Measurements from ENCODE around the gene NT5DC2.

DNA sequence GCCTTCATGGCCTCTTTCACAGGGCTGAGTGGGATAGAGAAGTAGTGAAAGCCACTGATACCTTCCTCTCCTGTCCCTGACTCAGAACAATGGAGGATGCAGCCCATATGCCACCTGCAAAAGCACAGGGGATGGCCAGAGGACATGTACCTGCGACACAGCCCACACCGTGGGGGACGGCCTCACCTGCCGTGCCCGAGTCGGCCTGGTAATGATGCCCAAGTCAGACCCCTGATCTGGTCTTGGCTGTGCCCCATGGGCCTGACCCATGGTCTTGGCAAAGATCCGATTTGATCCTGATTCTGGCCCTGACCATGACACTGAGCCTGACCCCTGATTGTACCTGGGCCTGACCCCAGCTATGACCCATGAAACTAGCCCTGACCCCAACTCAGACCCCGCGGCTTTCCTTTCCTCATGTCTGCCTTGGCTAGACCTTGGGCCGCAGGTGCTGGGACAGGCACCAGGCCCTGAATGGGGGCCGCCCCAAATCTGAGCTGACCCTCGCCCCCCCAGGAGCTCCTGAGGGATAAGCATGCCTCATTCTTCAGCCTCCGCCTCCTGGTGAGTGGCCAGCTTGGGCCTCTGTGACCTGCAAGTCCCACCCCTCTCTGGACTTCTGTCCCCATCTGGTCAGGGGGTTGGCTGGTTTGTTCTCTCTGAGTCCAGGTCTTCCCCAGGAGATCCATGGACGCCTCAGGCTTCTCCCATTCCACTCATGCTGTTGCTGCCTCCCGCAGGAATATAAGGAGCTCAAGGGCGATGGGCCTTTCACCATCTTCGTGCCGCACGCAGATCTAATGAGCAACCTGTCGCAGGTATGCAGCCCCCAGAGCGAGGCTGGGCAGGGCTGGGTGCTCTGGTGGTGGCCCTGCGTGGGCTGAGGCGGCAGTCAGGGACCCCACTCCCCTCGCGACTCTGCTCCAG, 15.6 kb downstream of the NT5DC2 start:
- TF ChIP-seq, protein P1, sequence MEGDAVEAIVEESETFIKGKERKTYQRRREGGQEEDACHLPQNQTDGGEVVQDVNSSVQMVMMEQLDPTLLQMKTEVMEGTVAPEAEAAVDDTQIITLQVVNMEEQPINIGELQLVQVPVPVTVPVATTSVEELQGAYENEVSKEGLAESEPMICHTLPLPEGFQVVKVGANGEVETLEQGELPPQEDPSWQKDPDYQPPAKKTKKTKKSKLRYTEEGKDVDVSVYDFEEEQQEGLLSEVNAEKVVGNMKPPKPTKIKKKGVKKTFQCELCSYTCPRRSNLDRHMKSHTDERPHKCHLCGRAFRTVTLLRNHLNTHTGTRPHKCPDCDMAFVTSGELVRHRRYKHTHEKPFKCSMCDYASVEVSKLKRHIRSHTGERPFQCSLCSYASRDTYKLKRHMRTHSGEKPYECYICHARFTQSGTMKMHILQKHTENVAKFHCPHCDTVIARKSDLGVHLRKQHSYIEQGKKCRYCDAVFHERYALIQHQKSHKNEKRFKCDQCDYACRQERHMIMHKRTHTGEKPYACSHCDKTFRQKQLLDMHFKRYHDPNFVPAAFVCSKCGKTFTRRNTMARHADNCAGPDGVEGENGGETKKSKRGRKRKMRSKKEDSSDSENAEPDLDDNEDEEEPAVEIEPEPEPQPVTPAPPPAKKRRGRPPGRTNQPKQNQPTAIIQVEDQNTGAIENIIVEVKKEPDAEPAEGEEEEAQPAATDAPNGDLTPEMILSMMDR (IDR thresholded peaks at IDR 0.05; ENCODE audit: insufficient read depth, low read depth, low read length) = no peak
- TF ChIP-seq EZH2 (IDR thresholded peaks at IDR 0.05; ENCODE audit: insufficient read depth, low read length) = no peak

Data from astrocyte (in vitro differentiated cells and primary cell).